CMK (cell line): ENCODE results near the gene KLF3.

ENCODE experiments used
- DNase-seq: peaks from one replicate; pipeline ENCODE4 v3.0.0-alpha.2; 2010; ENCODE audit warnings: low read depth

KLF3 gene

GRCh38 chr4:38656111-38656510 lies 7.9 kb upstream of the KLF3 start:
- DNase-seq, result no peak

GRCh38 chr4:38659346-38659745 lies 4.7 kb upstream of the KLF3 start:
- DNase-seq, result no peak

GRCh38 chr4:38660838-38661237 lies 3.2 kb upstream of the KLF3 start:
- no peak for DNase-seq

GRCh38 chr4:38661371-38661770 lies 2.6 kb upstream of the KLF3 start:
- no peak for DNase-seq

- DNase-seq, result no peak
Measured at GRCh38 chr4:38662522-38663089, 1.4 kb upstream of the KLF3 start.

- no peak for DNase-seq
Measured at GRCh38 chr4:38663090-38663800, 754 bp upstream of the KLF3 start.

- no peak for DNase-seq
Measured at GRCh38 chr4:38664706-38665401, 855 bp downstream of the KLF3 start.

GRCh38 chr4:38665551-38666411 lies 1.8 kb downstream of the KLF3 start:
- DNase-seq, result no peak

GRCh38 chr4:38666766-38667084 lies 2.7 kb downstream of the KLF3 start:
- no peak for DNase-seq

- DNase-seq, result peak; percentile 86
Measured at GRCh38 chr4:38667085-38667893, 3.3 kb downstream of the KLF3 start.

- no peak for DNase-seq
Measured at GRCh38 chr4:38668203-38668971, 4.4 kb downstream of the KLF3 start.

- DNase-seq, result no peak
Measured at GRCh38 chr4:38669208-38669607, 5.2 kb downstream of the KLF3 start.

- no peak for DNase-seq
Measured at GRCh38 chr4:38670109-38670901, 6.3 kb downstream of the KLF3 start.

- no peak for DNase-seq
Measured at GRCh38 chr4:38670939-38671591, 7.1 kb downstream of the KLF3 start.

- DNase-seq, result no peak
Measured at GRCh38 chr4:38671592-38671940, 7.6 kb downstream of the KLF3 start.

GRCh38 chr4:38672074-38672396 lies 8.0 kb downstream of the KLF3 start:
- no peak for DNase-seq

- no peak for DNase-seq
Measured at GRCh38 chr4:38672397-38673129, 8.6 kb downstream of the KLF3 start.

GRCh38 chr4:38673130-38673978 lies 9.4 kb downstream of the KLF3 start:
- no peak for DNase-seq
